Astrocyte of the spinal cord (primary cell): ENCODE data around the gene RING1.

Experiments used
- DNase-seq: peaks from one replicate; pipeline ENCODE4 v3.0.0; 2011; ENCODE audit warnings: low read depth, low spot score
- H3K4me3 ChIP-seq: 2 replicates; pipeline ENCODE4 v1.5.1; 2011; ENCODE audit warnings: low read depth, mild to moderate bottlenecking, low read length, moderate library complexity
- CTCF ChIP-seq: IDR thresholded peaks from 2 replicates; pipeline ENCODE4 v1.5.1; 2012; ENCODE audit warnings: low read depth, mild to moderate bottlenecking, low read length, inconsistent platforms
- in situ Hi-C: cut with HindIII; loops from 2 replicates; pipeline ENCODE4 v1.10.0; 2017; ENCODE audit warnings: low sequenced_read_pairs

The RING1 gene

GRCh38 chr6:33202799-33203198 lies 5.5 kb upstream of the RING1 start:
- H3K4me3 ChIP-seq, result no peak overlapping the region
- no peak for DNase-seq
- in situ Hi-C loops, result no loop called here
- no peak for TF ChIP-seq CTCF

- TF ChIP-seq CTCF, result no peak
- DNase-seq, result no peak
- in situ Hi-C loops, result no loop called here
- no peak overlapping the region for H3K4me3 ChIP-seq
These were observed 4.7 kb upstream of the RING1 start for GRCh38 chr6:33203443-33204164.

DNA sequence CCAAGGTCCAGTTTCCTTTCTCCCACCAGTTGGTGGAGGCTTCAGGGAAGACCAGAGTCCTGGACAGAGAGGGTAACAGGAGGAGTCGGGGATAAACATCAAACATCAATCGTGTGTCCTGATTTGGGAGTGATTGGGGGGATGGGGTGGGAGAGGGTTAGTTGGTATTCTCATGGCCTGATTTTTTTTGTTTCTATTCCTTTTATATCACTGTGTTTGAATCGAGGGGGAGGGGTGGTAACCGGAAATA lies 4.2 kb upstream of the RING1 start:
- no peak for DNase-seq
- H3K4me3 ChIP-seq, result peak overlapping the region; percentile 70
- in situ Hi-C loops, result no loop called here
- no peak for TF ChIP-seq CTCF

DNA sequence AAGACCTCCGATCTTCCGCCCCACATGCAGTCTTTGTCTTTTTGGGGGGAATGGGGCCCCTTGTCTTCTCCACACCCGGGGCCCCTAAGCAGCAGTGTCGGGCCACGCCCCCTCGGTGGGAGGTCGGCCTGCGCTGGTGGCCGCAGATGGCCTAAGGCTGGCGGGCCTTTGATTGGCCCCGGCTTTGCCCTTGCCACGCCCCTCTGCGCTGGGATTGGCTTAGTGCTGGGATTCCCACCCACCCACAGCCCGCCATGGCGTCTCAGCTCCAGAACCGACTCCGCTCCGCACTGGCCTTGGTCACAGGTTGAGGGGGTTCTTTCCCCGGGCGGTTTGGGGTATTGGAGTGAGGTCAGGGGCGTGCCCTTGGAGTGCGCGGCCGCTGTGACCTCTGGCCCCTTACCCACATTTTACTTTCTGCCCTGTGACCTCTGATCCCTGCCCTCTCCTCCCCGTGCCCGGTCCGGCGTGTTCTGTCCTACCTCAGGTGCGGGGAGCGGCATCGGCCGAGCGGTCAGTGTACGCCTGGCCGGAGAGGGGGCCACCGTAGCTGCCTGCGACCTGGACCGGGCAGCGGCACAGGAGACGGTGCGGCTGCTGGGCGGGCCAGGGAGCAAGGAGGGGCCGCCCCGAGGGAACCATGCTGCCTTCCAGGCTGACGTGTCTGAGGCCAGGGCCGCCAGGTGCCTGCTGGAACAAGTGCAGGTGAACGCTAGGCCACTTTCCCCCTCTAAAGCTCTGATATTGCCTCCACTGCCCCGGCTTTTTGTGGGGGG lies 3.7 kb upstream of the RING1 start, which contains the start of gene HSD17B8:
TSS of gene HSD17B8 (plus strand) at position 241 of the 776 bp plus-strand sequence. CDS start at position 255, 14 bp downstream.
- in situ Hi-C loops, result no loop called here
- peak within 1 kb of the TSS; percentile 70 for H3K4me3 ChIP-seq
- TF ChIP-seq CTCF, result no peak
- DNase-seq, result peak; percentile 88

- in situ Hi-C loops, result no loop called here
- peak; percentile 44 for DNase-seq
- H3K4me3 ChIP-seq, result peak overlapping the region; percentile 70
- TF ChIP-seq CTCF, result no peak
These were observed 2.9 kb upstream of the RING1 start for GRCh38 chr6:33205191-33206026.

DNA sequence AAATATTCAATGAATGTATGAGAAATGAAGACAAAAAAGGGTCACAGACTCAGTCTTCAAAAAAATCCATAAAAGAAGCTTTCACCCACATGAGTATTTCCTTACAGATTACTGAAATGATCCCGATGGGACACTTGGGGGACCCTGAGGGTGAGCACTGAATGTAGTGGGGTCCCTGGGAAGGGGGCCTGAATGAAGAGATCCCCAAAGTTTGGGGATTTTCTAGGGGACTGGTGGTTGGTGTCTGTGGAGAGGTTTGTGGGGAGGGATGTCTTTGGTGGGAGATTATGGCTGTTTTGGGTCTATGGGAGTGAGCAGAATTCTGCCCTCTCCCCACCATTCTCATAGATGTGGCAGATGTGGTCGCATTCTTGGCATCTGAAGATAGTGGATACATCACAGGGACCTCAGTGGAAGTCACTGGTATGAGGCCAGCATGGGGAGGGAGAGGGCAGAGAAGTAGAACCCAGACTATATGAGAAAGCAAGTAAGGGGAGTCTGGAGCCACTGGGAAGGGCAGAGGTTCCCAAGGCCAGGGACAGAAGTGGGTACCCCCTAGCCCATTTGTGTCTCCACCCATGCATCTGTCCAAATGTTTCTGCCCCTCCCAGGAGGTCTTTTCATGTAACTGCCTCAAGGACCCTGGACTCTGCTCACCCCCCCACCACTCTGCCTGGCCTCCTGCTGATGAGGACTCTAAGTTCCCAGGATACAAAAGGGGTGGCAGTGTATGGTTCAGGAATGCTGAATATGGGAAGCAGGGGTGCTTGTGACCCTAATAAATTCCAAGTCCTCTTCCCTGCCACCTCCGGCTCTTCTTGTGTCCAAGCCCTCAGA lies 2.1 kb upstream of the RING1 start:
- TF ChIP-seq CTCF, result no peak
- no peak overlapping the region for H3K4me3 ChIP-seq
- in situ Hi-C loops, result no loop called here
- DNase-seq, result no peak
